B cell (primary cell): Measurements from ENCODE around the gene CC2D2A. TPM values are rescaled to one million over a fixed set of nuclear protein-coding genes. Genes with fewer than 3 reads are reported as not detected.

Experiments
- ATAC-seq: fragments of 200-7000 bp; cut with Tn5 transposase; one replicate; pipeline ENCODE4 v1.10.0; 2021; ENCODE audit warnings: low read depth, mild to moderate bottlenecking, moderate number of reproducible peaks, moderate library complexity
- CTCF ChIA-PET: fragments of 350-600 bp; sonication (Branson Sonifier 250); formaldehyde crosslinking; loops from one replicate; lab custom pipeline; 2021; ENCODE audit warnings: antibody characterized with exemption, inconsistent platforms; lab: Charles Lee
- POLR2A ChIA-PET: fragments of 350-600 bp; sonication (Branson Sonifier 250); formaldehyde crosslinking; loops from one replicate; lab custom pipeline; 2021; ENCODE audit warnings: antibody characterized with exemption; lab: Charles Lee
- DNase-seq: peaks from one replicate; pipeline ENCODE4 v3.0.0; 2013
- H2AFZ ChIP-seq: 2 replicates; pipeline ENCODE4 v1.6.1; 2012; ENCODE audit warnings: mild to moderate bottlenecking, low read depth, low read length; ENCODE audit not compliant: insufficient read depth, poor library complexity, severe bottlenecking
- H3K27ac ChIP-seq, 2 donors: 1 replicate in 1 of 2; 2 replicates in 1 of 2; pipeline ENCODE4 v1.5.1; 2012 to 2013; ENCODE audit warnings: low read length in 2 of 2, mild to moderate bottlenecking in 2 of 2, moderate library complexity in 1 of 2
- H3K27me3 ChIP-seq, 4 experiments: fragments of 200-600 bp in 1 of 4; sonication (generic) in 1 of 4; replicated peaks in 1 of 4; 1 replicate in 2 of 4; 2 replicates in 2 of 4; pipeline versions ENCODE4 v1.6.1 to v1.7.0; 2013 to 2016; ENCODE audit warnings: low read length in 3 of 4, mild to moderate bottlenecking in 2 of 4, mixed read lengths in 1 of 4, moderate library complexity in 1 of 4; ENCODE audit not compliant: insufficient read depth in 4 of 4, control insufficient read depth in 3 of 4; ENCODE audit errors: control extremely low read depth in 1 of 4
- H3K36me3 ChIP-seq, 2 experiments: replicated peaks in 1 of 2; 1 replicate in 1 of 2; 2 replicates in 1 of 2; pipeline versions ENCODE4 v1.6.1 to v1.7.1; 2013; ENCODE audit warnings: low read length in 1 of 2; ENCODE audit not compliant: insufficient read depth in 2 of 2, control insufficient read depth in 1 of 2; ENCODE audit errors: control extremely low read depth in 1 of 2, extremely low read depth in 1 of 2
- H3K4me1 ChIP-seq, 2 donors: fragments of 200-600 bp in 1 of 2; sonication (generic) in 1 of 2; 1 replicate in 1 of 2; 2 replicates in 1 of 2; pipeline versions ENCODE4 v1.5.1 to v1.6.1; 2013 to 2017; ENCODE audit warnings: low read length in 2 of 2; ENCODE audit not compliant: control insufficient read depth in 2 of 2, insufficient read depth in 2 of 2
- H3K4me2 ChIP-seq: replicated peaks from 2 replicates; pipeline ENCODE3; 2012; ENCODE audit warnings: mild to moderate bottlenecking, low read depth, low read length; ENCODE audit not compliant: poor library complexity, severe bottlenecking
- H3K4me3 ChIP-seq, 5 experiments: fragments of 200-600 bp in 1 of 5; sonication (generic) in 1 of 5; 1 replicate in 3 of 5; 2 replicates in 2 of 5; pipeline versions ENCODE4 v1.5.1 to v1.7.0; 2011 to 2016; ENCODE audit warnings: low read length in 4 of 5, mild to moderate bottlenecking in 4 of 5, low read depth in 2 of 5, control low read depth in 1 of 5, moderate library complexity in 1 of 5; ENCODE audit not compliant: insufficient read depth in 1 of 5; ENCODE audit errors: control extremely low read depth in 1 of 5, extremely low read depth in 1 of 5
- H3K79me2 ChIP-seq: fragments of 200-600 bp; sonication (generic); one replicate; pipeline ENCODE4 v1.6.0; 2016; ENCODE audit warnings: low read length; ENCODE audit not compliant: control insufficient read depth, insufficient read depth
- H3K9ac ChIP-seq: fragments of 200-600 bp; sonication (generic); 2 replicates; pipeline ENCODE4 v1.6.1; 2017; ENCODE audit warnings: mild to moderate bottlenecking, low read length, moderate library complexity
- H3K9me3 ChIP-seq, 3 donors: one replicate each; pipeline versions ENCODE4 v1.6.1 to v1.7.1; 2013; ENCODE audit warnings: low read length in 2 of 3; ENCODE audit not compliant: control insufficient read depth in 2 of 3, insufficient read depth in 1 of 3; ENCODE audit errors: control extremely low read depth in 1 of 3
- H4K20me1 ChIP-seq: 2 replicates; pipeline ENCODE4 v1.6.0; 2012; ENCODE audit warnings: mild to moderate bottlenecking, low read length; ENCODE audit not compliant: insufficient read depth, control insufficient read depth, poor library complexity, severe bottlenecking
- H3K27ac Mint-ChIP-seq: one replicate; pipeline ENCODE4 v1.8.0; 2021; ENCODE audit warnings: mixed read lengths
- H3K27me3 Mint-ChIP-seq: one replicate; pipeline ENCODE4 v1.8.0; 2021; ENCODE audit warnings: mixed read lengths
- H3K4me1 Mint-ChIP-seq: one replicate; pipeline ENCODE4 v1.8.0; 2021; ENCODE audit warnings: mixed read lengths
- H3K4me3 Mint-ChIP-seq: one replicate; pipeline ENCODE4 v1.8.0; 2021; ENCODE audit warnings: mixed read lengths
- H3K9me3 Mint-ChIP-seq: one replicate; pipeline ENCODE4 v1.8.0; 2022; ENCODE audit warnings: mixed read lengths; ENCODE audit not compliant: insufficient read depth
- EZH2 ChIP-seq: IDR thresholded peaks from 2 replicates; pipeline ENCODE4 v1.6.1; 2012; ENCODE audit warnings: borderline replicate concordance, low read depth, mild to moderate bottlenecking, moderate library complexity, low read length; ENCODE audit not compliant: insufficient read depth, poor library complexity, severe bottlenecking
- WGBS: methylation state at CpG from one replicate; pipeline ENCODE4 v1.1.5; 2013; ENCODE audit warnings: missing lambda C conversion rate; ENCODE audit not compliant: insufficient coverage; 5-methylcytosine and 5-hydroxymethylcytosine counted together
- intact Hi-C: fragments of 100-400 bp; cut with micrococcal nuclease; formaldehyde crosslinking; loops from one replicate; pipeline ENCODE4 v1.10.0; 2022
- polyA plus RNA-seq: library from polyadenylated mRNA; depleted of rRNA; stranded (reverse); fragments of >200 nt; gene quantifications from 2 replicates; pipeline ENCODE4 v1.2.3, GENCODE V29; 2012
- total RNA-seq, 2 donors: library from RNA; stranded (reverse); fragments of 120-200 nt in 1 of 2; gene quantifications; 1 replicate in 1 of 2; 2 replicates in 1 of 2; pipeline versions ENCODE4 v1.2.3 to v1.2.4, GENCODE V29; 2013 to 2022
- TF ChIP-seq, protein P1 (sequence below): fragments of 200-600 bp; IDR thresholded peaks from one replicate; pipeline ENCODE4 v1.8.0; 2022; ENCODE audit warnings: antibody characterized with exemption, mild to moderate bottlenecking

The CC2D2A gene
- total and polyA plus RNA-seq, 2 donors (not counting 1 experiment from before 2014, with no cell fraction given): not detected

DNA sequence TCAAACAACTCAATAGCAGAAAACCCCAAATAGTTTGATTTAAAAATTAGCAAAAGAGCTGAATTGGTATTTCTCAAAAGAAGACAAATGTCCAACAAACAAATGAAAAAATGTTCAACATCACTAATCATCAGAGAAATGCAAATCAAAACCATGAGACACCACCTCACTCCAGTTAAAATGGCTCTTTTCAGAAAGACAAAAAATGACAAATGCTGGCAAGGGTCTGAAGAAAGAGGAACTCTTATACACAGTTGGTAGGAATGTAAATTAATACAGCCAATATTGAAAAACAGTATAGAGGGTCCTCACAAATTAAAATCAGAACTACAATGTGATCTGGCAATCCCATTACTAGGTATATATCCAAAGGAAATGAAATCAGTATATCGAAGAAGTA lies 115.1 kb downstream of the CC2D2A start:
- no peaks in the 10 kb centered on the region for H3K9me3 Mint-ChIP-seq
- H3K36me3 ChIP-seq: no peaks in the 10 kb centered on the region
- ATAC-seq: no peak
- no peaks in the 10 kb centered on the region for H4K20me1 ChIP-seq
- no CpG with 5 or more reads among the region's 1 CpG for WGBS
- H3K4me1 Mint-ChIP-seq: peaks cover 25% of the 10 kb centered on the region
- no peak overlapping the region for H3K4me3 ChIP-seq
- no peaks in the 10 kb centered on the region for H3K27me3 Mint-ChIP-seq
- H2AFZ ChIP-seq: peak overlapping the region; percentile 18
- POLR2A ChIA-PET: no interaction called here
- H3K9me3 ChIP-seq: no peaks in the 10 kb centered on the region
- H3K4me2 ChIP-seq: peak overlapping the region; percentile 51
- H3K27ac Mint-ChIP-seq: no peak overlapping the region
- peak overlapping the region; percentile 20 for H3K9ac ChIP-seq
- CTCF ChIA-PET: no interaction called here
- H3K27me3 ChIP-seq: no peaks in the 10 kb centered on the region
- intact Hi-C loops: no loop called here
- peak overlapping the region; percentile 20 for H3K4me3 Mint-ChIP-seq
- peak; percentile 28 for DNase-seq
- peak overlapping the region in 1 of 2 donors; percentile 67 for H3K27ac ChIP-seq
- TF ChIP-seq, protein P1, sequence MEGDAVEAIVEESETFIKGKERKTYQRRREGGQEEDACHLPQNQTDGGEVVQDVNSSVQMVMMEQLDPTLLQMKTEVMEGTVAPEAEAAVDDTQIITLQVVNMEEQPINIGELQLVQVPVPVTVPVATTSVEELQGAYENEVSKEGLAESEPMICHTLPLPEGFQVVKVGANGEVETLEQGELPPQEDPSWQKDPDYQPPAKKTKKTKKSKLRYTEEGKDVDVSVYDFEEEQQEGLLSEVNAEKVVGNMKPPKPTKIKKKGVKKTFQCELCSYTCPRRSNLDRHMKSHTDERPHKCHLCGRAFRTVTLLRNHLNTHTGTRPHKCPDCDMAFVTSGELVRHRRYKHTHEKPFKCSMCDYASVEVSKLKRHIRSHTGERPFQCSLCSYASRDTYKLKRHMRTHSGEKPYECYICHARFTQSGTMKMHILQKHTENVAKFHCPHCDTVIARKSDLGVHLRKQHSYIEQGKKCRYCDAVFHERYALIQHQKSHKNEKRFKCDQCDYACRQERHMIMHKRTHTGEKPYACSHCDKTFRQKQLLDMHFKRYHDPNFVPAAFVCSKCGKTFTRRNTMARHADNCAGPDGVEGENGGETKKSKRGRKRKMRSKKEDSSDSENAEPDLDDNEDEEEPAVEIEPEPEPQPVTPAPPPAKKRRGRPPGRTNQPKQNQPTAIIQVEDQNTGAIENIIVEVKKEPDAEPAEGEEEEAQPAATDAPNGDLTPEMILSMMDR: no peak
- no peak for TF ChIP-seq EZH2
- no peaks in the 10 kb centered on the region for H3K79me2 ChIP-seq
- H3K4me1 ChIP-seq: peaks cover 10 to 21% of the 10 kb centered on the region in 2 donors

DNA sequence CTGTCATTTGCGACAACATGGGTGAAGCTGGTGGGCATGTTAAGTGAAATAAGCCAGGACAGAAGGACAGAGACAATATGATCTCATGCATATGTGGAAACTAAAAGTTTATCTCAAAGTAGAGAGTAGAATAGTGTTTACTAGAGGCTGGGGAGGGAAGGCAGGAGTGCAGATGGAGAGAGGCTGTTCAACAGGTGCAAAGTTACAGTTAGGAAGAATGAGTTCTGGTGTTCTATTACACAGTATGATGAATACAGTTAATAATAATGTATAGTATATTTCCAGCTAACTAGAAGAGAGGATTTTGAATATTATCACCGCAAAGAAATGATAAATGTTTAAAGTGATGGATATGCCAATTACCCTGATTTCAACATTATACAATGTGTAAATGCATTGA lies 115.6 kb downstream of the CC2D2A start:
- TF ChIP-seq, protein P1: no peak
- TF ChIP-seq EZH2: no peak
- Mint-ChIP-seq H3K9me3 (no peaks in the 10 kb centered on the region), H3K4me1 (peaks cover 25% of the 10 kb centered on the region), H3K27me3 (no peaks in the 10 kb centered on the region), H3K4me3 (no peak overlapping the region), H3K27ac (no peak overlapping the region)
- Histone ChIP-seq H3K27ac (peak overlapping the region in 1 of 2 donors; percentile 67), H3K4me2 (peak overlapping the region; percentile 51), H3K9me3 (no peaks in the 10 kb centered on the region), H3K9ac (no peak overlapping the region), H3K36me3 (no peaks in the 10 kb centered on the region), H3K4me1 (peaks cover 10 to 21% of the 10 kb centered on the region in 2 donors), H2AFZ (no peak overlapping the region), H3K4me3 (no peak overlapping the region), H3K27me3 (no peaks in the 10 kb centered on the region), H3K79me2 (no peaks in the 10 kb centered on the region), H4K20me1 (no peaks in the 10 kb centered on the region)
- ATAC-seq: no peak
- intact Hi-C loops: no loop called here
- no peak for DNase-seq
- no CpG with 5 or more reads among the region's 2 CpGs for WGBS
- POLR2A ChIA-PET: no interaction called here
- CTCF ChIA-PET: no interaction called here
